HG03095 (cell line): ENCODE measurements around the gene GSKIP.

ENCODE experiments used
- ATAC-seq: cut with Tn5 transposase; IDR thresholded peaks from one replicate; pipeline ENCODE4 v1.9.1; 2021; ENCODE audit warnings: moderate library complexity; ENCODE audit not compliant: unreplicated experiment

The GSKIP gene

GRCh38 chr14:96413526-96413925, 50.2 kb downstream of the GSKIP start:
- no peak for ATAC-seq

- ATAC-seq = no peak
Measured at GRCh38 chr14:96415559-96415958, 52.2 kb downstream of the GSKIP start.

GRCh38 chr14:96416292-96416691, 53.0 kb downstream of the GSKIP start:
- ATAC-seq = no peak

- ATAC-seq = no peak
Measured at GRCh38 chr14:96417254-96417653, 53.9 kb downstream of the GSKIP start.

DNA sequence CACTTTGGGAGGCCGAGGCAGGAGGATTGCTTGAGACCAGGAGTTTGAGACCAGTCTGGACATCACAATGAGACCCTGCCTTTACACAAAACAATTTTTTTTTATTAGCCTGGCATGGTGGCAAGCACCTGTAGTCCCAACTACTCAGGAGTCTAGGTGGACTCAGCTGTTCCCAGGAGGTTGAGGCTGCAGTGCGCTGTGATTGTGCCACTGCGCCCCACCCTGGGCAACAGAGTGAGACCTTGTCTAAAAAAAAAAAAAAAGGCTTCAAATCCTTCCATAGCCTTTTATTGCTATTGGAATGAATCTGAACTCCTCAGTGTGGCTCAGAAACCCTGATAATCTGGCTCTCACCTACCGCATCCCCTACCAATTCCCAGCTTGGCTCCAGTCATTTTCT, 54.7 kb downstream of the GSKIP start:
- ATAC-seq = no peak

DNA sequence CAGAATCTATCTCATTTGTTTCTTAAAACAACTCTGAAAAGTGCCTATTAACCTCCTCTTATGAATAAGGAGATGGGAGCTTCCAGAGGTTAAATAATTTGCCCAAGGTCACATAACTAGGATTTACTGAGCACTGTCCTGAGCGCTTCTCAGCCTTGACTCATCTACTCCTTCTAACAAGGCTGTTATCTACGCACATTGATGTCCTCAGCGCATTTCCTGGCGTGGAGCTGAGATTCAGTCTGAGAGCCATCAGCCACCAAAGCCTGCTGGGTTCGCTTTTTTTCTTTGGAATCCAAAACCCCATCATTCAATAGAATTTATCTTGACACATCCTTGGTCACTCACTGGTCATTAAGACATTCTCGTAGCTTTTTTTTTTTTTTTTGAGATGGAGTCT, 57.9 kb downstream of the GSKIP start:
- ATAC-seq = no peak

DNA sequence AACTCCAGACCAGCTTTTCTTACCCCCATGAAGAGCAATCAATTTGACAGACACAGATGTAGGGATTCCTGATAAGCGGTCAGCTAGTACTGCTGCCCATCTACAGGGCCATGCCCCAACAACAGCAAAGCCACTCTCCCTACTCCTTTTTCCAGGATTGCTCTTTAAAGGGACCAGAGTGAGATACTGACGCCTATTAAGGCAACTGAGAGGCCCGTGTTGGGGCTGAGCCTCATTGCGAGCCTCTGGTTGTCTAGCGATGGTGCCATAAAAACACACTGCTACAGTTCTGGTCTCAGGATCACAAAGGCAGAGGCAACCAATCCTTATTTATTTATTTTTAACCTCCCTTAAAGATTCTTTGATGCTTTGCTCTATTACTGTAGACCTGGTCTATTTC, 59.7 kb downstream of the GSKIP start:
- ATAC-seq = no peak

DNA sequence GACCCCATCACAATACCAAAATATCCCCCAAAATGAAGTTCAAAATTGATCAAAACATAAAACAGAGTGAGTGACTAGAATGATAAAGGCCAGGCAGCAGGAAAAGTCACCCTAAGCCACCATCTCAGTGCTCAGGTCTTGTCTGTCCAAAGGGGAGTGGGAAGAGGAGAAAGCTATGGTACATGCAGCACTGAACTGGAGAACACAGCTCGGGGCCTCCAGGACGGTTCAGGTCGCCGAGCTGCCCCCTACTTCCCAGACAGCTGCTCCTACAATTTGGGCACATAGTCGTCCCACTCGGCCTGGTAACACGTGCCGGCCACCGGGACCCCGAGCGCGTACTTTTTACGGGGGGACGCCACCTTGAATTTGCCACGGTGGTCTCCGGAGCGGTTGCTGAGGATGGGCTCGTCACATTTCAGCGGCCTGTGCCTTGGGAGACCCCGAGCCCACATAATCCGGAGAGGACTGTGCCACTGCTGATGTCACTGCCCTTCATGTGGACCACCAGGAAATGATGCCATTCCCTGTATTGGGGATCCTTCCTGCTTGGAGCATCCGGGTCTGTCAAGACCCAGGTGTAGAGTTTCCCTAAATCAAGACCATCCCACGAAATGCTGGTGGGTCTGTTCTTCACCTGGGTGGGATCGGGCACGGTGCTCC, 60.3 kb downstream of the GSKIP start:
- no peak for ATAC-seq

GRCh38 chr14:96424109-96424989, 61.0 kb downstream of the GSKIP start:
- peak; percentile 73 for ATAC-seq

DNA sequence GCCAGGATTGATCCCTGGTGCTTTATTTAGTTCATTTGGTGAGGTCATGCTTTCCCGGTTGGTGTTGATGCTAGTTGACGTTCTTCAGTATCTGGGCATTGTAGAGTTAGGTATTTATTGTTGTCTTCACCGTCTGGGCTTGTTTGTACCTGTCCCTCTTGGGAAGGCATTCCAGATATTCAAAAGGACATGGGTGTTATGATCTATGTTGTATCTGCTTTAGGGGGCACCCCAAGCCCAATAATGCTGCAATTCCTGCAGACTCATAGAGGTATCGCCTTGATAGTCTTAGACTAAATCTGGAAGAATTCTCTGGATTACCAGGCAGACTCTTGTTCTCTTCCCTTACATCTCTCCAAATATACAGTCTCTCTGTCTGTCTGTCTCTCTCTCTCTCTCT, 70.7 kb downstream of the GSKIP start:
- ATAC-seq = no peak
